ENCODE results near the gene SRCIN1.

SRCIN1 gene

GRCh38 chr17:38540514-38541045 lies 65.2 kb downstream of the SRCIN1 start:
- no peak for TF ChIP-seq SIN3A (IDR thresholded peaks at IDR 0.05; ENCODE audit: borderline replicate concordance, insufficient read depth, low read length)
- no peak for TF ChIP-seq REST (IDR thresholded peaks at IDR 0.05; ENCODE audit: insufficient read depth in 1 of 2, low read depth in 2 of 2, low read length in 2 of 2)
- no peak for TF ChIP-seq POLR2AphosphoS5 (IDR thresholded peaks at IDR 0.05; ENCODE audit: low read depth, low read length)
- no peak for TF ChIP-seq TAF1 (IDR thresholded peaks at IDR 0.05; ENCODE audit: borderline replicate concordance, insufficient read depth, low read length)
- no peak for TF ChIP-seq FOXP2 (optimal IDR thresholded peaks at IDR 0.05; ENCODE audit: borderline replicate concordance, extremely low read depth, extremely low read length, insufficient read depth)

- TF ChIP-seq REST (IDR thresholded peaks at IDR 0.05; ENCODE audit: insufficient read depth in 1 of 2, low read depth in 2 of 2, low read length in 2 of 2) = no peak
Measured at GRCh38 chr17:38539386-38539785, 66.4 kb downstream of the SRCIN1 start.

GRCh38 chr17:38538906-38539305 lies 66.8 kb downstream of the SRCIN1 start:
- TF ChIP-seq REST (IDR thresholded peaks at IDR 0.05; ENCODE audit: insufficient read depth in 1 of 2, low read depth in 2 of 2, low read length in 2 of 2) = no peak
- TF ChIP-seq SIN3A (IDR thresholded peaks at IDR 0.05; ENCODE audit: borderline replicate concordance, insufficient read depth, low read length) = no peak
- TF ChIP-seq TAF1 (IDR thresholded peaks at IDR 0.05; ENCODE audit: borderline replicate concordance, insufficient read depth, low read length) = no peak
- TF ChIP-seq POLR2AphosphoS5 (IDR thresholded peaks at IDR 0.05; ENCODE audit: low read depth, low read length) = no peak
- no peak for TF ChIP-seq FOXP2 (optimal IDR thresholded peaks at IDR 0.05; ENCODE audit: borderline replicate concordance, extremely low read depth, extremely low read length, insufficient read depth)

GRCh38 chr17:38536661-38537060 lies 69.1 kb downstream of the SRCIN1 start:
- TF ChIP-seq TAF1 (IDR thresholded peaks at IDR 0.05; ENCODE audit: borderline replicate concordance, insufficient read depth, low read length) (no peak), FOXP2 (optimal IDR thresholded peaks at IDR 0.05; ENCODE audit: borderline replicate concordance, extremely low read depth, extremely low read length, insufficient read depth) (no peak), SIN3A (IDR thresholded peaks at IDR 0.05; ENCODE audit: borderline replicate concordance, insufficient read depth, low read length) (no peak), REST (IDR thresholded peaks at IDR 0.05; ENCODE audit: insufficient read depth in 1 of 2, low read depth in 2 of 2, low read length in 2 of 2) (no peak), POLR2AphosphoS5 (IDR thresholded peaks at IDR 0.05; ENCODE audit: low read depth, low read length) (no peak)

GRCh38 chr17:38535886-38536285 lies 69.9 kb downstream of the SRCIN1 start:
- TF ChIP-seq FOXP2 (optimal IDR thresholded peaks at IDR 0.05; ENCODE audit: borderline replicate concordance, extremely low read depth, extremely low read length, insufficient read depth) (no peak), TAF1 (IDR thresholded peaks at IDR 0.05; ENCODE audit: borderline replicate concordance, insufficient read depth, low read length) (no peak), SIN3A (IDR thresholded peaks at IDR 0.05; ENCODE audit: borderline replicate concordance, insufficient read depth, low read length) (no peak), REST (IDR thresholded peaks at IDR 0.05; ENCODE audit: insufficient read depth in 1 of 2, low read depth in 2 of 2, low read length in 2 of 2) (no peak), POLR2AphosphoS5 (IDR thresholded peaks at IDR 0.05; ENCODE audit: low read depth, low read length) (no peak)
